Stimulated activated CD4-positive, alpha-beta T cell treated with anti-CD3 and anti-CD28 coated beads, Interleukin-4, amount 100 ng/mL, for 24 hours (primary cell): ENCODE measurements around the gene EFCAB5.
"Not testable (repeated sequence)": the region's sequence is repeated elsewhere in the genome, so short reads cannot be mapped to it uniquely, and the experiment has no call there.

Experiments used
- DNase-seq: peaks from one replicate; pipeline ENCODE4 v3.0.0-alpha.2; 2020

The EFCAB5 gene

DNA sequence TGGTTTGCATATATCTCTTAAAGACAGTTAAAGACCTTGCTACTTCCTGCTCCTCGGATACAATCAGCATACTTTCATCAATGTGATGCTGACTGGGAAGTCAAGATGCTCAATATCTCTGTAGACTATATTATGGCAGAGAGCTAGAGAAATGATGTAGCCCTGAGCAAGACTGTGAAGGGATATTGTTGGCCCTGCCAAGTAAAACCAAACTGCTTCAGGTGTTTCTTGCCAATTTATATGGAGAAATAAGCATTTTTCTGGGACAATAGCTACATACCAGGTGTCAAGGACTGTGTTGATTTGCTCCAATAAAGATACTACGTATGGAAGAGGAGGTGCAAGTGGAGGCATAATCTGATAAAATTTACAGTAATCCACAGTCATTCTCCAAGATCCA lies 4.7 kb upstream of the EFCAB5 start:
- no peak for DNase-seq

DNA sequence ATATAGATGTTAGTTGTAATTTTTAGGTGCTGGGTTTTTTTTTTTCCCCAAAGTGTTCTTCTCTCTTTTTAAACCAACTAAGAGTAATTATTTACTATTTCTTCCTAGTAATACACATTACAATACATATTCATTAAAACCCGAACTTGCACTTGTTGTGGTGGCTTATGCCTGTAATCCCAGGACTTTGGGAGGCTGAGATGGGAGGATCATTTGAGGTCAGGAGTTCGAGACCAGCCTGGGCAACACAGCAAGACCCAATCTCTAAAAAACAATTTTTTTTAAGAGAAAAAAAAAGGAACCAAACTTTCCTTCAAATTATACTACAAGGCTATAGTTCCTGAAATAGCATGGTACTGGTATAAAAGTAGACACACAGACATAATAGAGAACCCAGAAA lies 3.8 kb downstream of the EFCAB5 start:
- DNase-seq = no peak

DNA sequence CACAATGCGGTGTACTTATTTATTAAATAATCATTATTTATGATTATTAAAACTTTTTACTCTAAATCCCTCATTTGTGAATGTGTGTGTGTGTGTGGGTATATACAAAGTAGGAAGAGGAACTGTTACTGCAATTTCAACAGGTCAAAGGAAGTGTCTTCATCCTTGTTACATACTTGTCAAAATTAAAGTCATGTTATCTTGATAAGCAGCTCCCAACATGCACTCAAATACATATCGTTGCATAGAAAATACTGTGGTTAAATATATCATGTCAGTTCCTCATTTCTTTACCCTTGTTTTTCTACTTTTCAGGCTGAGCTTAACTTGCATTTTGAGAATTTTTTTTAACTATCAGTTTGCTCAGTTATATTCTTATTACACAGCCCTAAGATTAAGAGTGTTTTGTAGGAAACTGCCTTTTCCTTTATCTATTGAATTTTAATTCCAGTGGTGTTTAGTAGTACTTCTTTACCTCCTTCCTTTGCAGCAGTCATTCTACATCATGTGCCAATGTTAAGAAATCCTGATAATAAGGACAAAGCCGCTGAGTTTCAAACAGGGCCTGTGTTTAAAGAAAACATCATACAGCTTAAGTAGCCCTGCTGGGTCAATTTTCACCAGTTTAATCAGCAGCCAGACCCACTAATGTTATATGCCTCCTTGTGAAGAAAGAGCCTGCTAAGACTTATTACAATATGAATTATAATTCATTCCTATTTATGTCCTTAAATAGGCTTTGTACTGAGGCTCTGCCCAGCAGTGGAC lies 7.2 kb downstream of the EFCAB5 start:
- no peak for DNase-seq

DNA sequence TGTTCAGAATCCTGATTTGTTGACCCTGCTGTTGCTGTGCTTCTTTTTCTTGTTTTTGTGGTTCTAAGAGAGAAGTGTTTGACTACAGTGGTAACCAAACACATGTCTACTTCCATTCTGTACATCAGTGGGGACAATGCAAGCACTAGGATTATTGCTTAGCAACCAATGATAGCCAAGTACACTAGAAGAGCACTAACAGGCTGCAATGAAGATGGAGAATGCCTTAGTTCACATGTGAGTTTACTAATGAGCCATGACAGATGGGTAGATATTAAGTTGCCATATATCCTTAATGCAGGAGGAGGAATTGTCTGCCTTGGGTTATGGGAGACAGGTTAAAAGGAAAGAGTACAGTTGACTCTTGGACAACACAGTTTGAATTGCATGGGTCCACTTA lies 8.3 kb downstream of the EFCAB5 start:
- no peak for DNase-seq

DNA sequence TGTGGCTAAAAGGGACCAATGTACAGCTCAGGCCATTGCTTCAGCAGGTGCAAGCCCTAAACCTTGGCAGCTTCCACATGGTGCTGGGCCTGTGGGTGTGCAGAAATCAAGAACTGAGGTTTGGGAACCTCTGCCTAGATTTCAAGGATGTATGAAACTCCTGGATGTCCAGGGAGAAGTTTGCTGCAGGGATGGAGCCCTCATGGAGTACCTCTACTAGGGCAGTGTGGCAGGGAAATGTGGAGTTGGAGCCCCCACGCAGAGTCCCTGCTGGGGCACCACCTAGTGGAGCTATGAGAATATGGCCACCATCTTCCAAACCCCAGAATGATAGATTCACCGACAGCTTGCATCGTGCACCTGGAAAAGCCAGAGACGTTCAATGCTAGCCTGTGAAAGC lies 13.0 kb downstream of the EFCAB5 start:
- no peak for DNase-seq

DNA sequence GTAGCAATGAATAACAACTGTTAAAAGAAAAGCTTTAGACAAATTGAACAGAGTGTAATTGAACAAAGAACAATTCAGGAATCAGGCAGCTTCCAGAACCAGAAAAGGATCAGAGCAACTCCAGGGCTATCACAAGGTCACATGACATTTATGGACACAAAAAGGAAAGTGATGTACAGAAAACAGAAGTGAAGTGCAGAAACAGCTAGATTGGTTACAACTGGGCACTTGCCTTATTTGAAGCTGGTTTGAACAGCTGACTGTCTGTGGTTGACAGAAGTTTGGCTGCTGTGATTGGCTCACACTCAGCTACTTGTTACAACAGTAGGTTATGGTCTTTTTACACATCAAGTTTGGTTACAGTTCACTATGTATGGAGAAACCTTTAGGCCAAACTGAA lies 14.8 kb downstream of the EFCAB5 start:
- no peak for DNase-seq

DNA sequence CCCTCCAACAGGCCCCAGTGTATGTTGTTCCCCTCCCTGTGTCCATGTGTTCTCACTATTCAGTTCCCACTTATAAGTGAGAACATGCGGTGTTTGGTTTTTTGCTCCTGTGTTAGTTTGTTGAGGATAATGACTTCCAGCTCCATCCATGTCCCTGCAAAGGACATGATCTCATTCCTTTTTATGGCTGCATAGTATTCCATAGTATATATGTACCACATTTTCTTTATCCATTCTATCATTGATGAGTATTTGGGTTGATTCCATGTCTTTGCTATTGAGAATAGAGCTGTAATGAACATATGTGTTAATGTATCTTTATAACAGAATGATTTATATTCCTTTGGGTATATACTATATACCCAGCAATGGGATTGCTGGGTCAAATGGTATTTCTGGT lies 16.1 kb downstream of the EFCAB5 start:
- not testable (repeated sequence) for DNase-seq

DNA sequence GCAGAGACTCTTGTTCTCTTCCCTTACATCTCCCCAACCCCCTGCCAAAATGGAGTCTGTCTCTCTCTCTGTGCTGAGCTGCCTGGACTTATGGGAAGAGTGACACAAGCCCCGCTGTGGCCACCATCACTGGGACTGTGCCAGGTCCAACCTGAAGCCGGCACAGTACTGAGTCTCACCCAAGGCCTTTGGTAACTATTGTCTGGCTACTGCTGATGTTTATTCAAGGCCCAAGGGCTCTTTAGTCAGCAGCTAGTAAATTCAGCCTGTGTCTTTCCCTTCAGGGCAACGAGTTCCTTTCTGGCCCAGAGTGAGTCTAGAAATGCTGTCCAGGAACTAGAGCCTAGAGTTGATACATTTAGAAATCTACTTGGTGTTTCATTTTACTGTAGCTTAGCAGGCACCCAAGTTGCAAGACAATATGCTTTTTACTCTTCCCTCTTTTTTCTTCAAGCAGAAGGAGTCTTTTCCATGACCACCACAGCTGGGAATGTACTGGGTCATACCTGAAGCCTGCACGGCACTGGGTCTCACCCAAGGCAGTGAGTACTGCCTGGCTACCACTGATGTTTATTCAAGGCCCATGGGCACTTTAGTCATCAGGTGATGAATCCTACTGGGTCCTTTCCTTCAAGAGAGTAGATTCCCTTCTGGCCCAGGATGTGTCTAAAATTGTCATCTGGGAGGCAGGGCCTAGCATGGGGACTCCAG lies 17.7 kb downstream of the EFCAB5 start:
- no peak for DNase-seq

DNA sequence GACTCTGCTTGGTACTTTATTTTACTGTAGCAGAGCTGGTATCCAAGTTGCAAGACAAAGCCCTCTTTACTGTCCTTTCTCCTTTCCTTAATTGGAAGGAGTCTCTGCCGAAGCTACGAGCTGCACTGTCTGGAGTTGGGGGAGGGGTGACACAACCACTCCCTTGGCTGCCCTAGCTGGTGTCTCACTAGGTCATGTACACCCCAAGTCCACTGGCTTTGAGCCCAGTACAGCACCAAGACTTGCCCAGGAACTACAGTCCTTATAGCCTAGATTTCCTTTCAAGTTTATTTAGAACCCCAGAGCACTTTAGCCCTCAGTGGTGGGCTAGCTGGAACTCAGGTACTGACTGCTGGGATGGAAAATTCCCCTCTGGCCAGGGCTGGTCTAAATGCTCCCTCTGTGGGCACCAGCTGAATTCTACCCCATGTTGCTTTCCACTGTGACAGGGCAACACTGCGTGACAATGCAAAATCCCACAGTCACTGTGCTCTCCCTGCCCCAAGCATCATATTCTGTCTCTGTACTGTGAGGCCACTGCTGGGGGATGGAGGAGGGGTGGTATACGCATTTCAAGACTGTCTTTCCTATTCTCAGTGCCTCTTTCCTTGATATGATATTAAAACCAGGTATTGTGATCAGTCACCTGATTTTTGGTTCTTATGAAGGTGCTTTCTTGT lies 18.4 kb downstream of the EFCAB5 start:
- no peak for DNase-seq

DNA sequence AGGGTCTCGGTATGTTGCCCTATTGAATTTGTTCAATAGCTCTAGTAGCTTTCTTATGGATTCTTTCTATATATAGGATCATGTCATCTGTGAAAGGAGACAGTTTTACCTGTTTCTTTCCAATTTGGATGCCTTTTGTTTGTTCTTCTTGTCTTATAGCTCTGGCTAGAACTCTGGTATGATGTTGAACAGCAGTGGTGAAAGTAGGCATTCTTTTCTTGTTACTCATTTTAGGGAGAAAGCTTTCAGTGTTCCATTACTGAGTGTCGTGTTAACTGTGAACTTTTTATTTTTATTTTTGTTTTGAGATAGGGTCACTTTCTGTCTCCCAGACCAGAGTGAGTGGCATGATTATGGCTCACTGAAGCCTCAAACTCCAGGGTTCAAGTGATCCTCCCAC lies 21.2 kb downstream of the EFCAB5 start:
- DNase-seq = no peak

DNA sequence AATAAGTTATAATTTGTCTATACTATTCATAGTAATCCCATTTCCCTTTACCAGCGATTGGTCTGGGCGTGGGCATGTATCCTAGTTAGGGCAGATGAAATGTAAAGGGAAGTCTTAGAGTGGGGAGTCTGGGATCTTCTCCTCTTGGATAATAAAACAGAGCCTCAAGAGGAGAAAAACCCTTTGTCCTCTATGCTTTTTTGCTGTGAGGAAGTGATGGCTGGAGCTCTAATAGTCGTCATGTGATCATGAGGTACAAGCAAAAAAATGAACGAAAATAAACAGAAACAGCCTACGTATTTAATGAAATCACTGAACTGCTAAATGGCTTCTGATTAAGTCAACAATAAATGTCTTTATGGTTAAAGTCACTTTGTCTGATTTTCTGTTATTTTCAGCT lies 26.8 kb downstream of the EFCAB5 start:
- no peak for DNase-seq

DNA sequence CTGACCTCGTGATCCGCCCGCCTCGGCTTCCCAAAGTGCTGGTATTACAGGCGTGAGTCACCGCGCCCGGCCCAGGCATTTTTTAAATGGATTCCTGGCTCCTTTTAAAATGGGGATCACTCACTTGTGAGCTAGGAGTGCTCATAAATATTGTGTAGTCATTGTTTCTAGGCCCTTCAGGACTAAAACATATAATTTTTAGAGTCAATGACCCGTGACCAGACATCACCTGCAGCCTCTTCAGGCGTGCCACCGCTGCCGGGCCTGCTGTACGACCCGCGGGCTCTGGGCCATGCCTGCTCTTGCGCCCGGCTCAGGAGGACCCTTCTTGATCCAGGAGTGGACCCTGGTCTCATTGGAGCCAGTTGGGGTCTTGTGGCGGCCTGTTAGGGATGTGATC lies 30.8 kb downstream of the EFCAB5 start:
- DNase-seq = no peak

DNA sequence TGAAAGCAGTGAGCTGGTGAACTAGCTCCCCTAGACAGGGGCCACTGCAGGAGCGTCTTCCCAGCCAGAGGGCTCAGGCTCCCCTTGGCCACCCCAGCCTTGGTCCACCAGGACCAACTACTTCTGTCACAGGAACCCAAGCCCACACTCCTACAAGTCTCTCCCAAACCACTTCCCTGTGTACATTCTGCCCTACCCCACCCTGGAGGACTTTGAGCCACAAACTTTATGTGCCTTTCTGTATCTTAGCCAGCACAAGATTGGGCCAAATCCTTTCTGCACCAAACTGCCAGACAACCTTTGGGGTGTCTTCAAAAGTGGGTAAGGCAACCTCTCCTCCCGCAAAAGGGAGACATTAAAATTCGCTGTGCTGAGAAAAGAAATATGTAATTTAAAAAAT lies 31.6 kb downstream of the EFCAB5 start:
- no peak for DNase-seq

DNA sequence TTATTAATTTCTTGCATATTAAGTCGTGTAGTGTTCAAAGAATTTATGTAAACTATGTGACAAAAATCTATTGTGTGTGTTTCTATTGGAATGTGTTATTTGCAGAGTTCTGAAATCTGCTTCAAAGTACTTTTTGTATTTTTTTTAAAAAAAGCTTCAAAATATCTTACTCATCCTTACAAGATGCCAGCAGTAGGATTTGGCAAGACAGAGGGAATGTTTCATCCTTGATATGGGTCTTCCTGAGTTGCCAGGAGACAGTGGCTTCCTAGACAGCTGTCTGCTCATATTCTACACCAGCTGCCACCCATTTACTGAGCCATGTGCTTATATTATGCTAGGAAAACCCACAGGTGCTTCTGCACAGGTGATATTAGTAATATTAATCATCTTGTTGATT lies 36.4 kb downstream of the EFCAB5 start:
- no peak for DNase-seq

DNA sequence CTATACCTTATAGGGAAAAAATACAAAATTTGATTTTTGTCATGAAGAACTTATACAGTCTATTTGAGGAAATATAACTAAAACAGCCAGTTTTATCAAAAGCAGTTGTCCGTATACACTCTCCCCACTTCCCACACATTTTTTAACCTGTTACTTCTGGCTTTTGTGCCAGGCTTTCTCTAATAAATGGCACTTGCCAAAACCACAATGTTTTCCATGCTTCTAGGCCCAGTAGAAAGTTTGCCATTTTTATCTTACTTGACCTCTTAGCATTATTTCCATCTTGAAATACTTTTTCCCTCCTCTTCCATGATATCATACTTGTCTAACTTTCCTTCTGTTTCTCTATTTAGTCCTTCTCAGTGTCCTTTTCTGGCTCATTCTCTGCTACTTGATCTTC lies 38.8 kb downstream of the EFCAB5 start:
- DNase-seq = no peak

DNA sequence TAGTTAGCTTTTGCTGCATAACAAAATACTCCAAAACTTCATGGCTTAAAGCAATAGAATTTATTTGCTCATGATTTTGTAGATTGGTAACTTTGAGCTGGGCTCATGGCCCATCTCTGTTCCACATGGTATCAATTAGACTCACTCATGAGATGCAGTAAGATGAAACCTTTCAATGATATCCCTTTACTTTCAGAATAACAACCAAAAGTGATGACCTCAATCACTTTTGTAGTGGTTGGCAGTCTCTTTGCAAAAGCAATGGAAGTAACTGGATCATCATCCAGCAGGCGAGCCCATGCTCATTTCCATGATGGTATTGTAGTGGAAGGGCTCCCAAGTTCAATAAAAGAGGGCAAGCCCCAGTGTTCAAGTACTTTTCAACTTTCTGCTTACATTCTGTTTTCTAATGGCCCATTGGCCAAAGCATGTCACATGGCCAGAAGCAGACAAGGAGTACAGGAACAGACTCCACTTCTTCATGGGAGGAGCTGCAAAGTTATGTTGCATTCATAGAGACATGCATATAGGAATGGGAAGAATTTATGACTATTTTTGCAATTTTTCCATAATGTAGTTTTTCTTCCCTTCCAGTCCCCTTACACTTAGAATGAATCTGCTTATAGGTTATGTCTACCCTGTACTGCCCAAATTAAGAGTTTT lies 41.7 kb downstream of the EFCAB5 start:
- DNase-seq = no peak

DNA sequence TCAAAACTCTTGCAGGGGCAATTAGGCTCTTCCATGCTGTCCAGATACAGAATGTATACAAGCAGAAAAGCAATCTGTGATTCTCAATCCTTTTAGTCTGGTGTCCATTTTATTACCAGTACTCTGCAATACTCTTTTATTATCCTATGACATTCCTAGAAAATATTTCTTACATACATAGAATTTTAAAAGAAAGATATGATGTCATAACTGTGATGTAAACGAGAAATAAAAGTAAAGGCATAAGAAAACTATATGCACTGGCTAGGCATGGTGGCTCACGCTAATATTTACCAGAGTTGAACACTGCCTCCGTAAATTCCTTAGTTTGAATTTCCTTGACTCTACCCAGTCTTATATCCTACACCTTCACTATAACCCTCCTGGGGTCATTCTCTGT lies 55.0 kb downstream of the EFCAB5 start:
- DNase-seq = no peak

DNA sequence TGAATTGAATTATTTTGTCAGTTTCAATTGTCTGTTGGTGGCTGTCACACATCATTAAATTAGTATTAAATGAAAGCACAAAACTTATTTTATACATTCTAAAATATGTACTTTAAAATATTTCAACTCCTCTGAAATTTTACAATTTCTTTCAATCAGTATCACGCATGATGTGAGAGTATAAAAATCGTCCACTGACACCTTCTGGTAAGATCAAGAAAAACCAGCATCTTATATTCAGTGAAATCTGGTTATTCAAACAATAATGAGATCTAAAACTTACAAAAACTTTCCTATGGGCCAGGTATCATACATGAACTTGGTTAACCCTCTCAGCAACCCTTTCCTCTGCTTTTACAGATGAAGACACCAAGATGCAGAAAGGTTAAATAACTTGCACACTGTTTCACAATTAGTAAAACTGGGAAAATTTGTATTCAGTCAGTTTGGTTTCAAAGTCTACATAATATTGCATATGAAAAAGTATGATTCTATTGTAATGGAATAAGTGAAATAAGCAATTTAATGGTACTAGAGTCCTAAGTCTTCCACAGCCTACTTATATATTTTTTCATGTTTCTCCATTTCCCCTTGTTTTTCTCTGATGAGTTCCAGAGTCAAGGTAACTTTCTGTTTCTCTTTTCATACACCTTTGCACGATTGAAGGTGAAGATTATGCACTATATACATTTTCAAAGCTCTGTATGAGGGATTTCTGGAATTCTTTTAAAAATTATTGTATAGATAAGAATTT lies 58.7 kb downstream of the EFCAB5 start:
- no peak for DNase-seq

DNA sequence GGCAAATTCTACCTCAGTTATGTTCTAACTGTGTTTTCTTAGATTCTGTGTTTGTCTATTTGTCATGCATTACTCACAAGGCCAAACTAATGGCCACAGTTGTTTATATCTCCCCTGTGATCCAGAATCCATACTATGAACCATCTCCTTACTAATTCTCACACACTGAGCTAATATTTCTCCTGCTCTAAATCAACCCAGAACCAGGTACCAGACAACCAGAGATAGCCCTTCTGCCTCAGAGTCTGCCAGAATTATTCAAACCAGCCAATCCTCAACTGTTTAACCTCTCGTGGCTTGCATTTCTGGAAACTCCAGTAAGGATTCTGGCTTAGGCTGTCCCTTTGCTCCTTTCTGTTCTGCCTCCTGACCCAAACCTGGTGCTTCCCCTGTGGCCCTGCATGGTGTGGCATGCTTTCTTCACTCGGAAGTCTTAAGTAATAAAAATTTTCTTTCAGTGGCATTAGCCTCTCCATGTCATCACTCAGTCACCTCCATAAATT lies 59.4 kb downstream of the EFCAB5 start:
- no peak for DNase-seq

DNA sequence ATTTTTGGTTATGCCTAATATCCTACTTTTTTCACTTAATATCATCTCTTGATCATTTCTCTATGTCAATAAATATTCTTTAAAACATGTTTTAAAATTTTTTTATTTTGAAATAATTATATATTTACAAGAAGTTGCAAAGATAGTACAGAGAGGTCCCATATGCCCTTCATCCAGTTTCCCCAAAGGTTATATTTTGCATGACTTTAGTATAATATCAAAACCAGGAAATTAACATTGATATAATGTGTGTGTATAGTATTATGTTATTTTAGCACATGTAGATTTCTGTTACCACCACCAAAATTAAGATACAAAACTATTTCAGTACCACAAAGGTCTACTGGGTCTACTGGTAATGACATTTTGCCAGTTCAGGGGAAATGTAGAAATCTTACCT lies 60.7 kb downstream of the EFCAB5 start:
- DNase-seq = no peak

DNA sequence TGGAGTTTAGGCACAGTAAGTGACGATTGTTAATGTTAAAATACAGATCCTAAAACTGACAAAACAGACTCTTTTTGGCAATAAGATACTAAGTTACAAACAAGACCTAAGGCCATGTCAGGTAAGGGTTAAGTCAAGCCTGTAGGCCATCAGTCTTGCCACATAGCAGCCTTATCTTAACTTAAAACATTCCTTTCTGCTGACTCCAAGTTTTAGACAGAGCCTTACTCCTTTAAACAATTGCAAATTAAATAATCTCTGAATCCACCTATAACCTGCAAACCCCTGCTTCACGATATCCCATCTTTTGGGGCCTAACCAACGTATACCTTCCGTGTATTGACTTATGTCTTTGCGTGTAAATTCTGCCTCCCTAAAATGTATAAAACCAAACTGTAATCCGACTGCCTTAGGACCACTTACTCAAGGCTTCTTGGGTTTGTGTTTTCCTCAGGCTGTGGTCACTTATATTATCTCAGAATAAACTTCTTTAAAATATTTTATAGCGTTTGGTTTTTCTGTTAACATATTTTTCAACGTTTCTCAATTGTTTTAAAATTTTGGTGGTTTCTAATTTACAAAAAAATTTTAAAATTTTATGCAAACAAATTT lies 64.4 kb downstream of the EFCAB5 start:
- DNase-seq = no peak

DNA sequence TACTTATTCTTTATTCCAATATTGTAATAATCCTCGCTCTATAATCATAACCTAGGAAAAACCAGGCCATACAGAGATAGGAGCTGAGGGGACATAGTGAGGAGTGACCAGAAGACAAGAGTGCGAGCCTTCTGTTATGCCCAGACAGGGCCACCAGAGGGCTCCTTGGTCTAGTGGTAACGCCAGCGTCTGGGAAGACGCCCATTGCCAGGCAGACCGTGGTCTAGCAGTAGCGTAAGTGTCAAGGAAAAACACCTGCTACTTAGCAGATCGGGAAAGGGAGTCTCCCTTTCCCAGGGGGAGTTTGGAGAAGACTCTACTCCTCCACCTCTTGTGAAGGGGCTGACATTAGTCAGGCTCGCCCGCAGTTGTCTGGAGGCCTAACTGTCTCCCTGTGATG lies 70.5 kb downstream of the EFCAB5 start:
- DNase-seq = not testable (repeated sequence)
